Activated CD8-positive, alpha-beta memory T cell treated with anti-CD3 and anti-CD28 coated beads, Interleukin-2, amount 50 U/mL, for 24 hours (primary cell): ENCODE results near the gene NBPF1.
"Not testable (repeated sequence)": the region's sequence is repeated elsewhere in the genome, so short reads cannot be mapped to it uniquely, and the experiment has no call there.

Source experiments
- DNase-seq: peaks from one replicate; pipeline ENCODE4 v3.0.0-alpha.2; 2020; ENCODE audit errors: extremely low read depth

NBPF1 gene

GRCh38 chr1:16605532-16606505, 7.5 kb downstream of the NBPF1 start:
- DNase-seq = no peak

DNA sequence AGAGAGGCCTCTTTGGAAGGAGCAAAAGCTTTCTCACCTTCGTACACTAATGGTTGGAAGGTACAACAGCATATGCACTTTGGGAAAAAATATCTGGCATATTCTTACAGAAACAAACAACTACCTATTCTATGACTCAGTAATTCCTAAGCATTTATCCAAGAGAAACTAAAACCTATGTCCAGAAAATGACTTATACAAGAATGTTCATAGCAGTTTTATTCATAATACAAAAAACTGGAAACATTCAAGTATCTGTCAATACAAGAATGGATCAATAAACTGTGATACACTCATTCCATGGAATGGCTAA, 8.2 kb downstream of the NBPF1 start:
- no peak for DNase-seq

- not testable (repeated sequence) for DNase-seq
These were observed 8.7 kb downstream of the NBPF1 start for GRCh38 chr1:16604514-16605212.

- DNase-seq = not testable (repeated sequence)
These were observed 9.7 kb downstream of the NBPF1 start for GRCh38 chr1:16603623-16604022.

- DNase-seq = not testable (repeated sequence)
These were observed 10.9 kb downstream of the NBPF1 start for GRCh38 chr1:16602336-16603011.

DNA sequence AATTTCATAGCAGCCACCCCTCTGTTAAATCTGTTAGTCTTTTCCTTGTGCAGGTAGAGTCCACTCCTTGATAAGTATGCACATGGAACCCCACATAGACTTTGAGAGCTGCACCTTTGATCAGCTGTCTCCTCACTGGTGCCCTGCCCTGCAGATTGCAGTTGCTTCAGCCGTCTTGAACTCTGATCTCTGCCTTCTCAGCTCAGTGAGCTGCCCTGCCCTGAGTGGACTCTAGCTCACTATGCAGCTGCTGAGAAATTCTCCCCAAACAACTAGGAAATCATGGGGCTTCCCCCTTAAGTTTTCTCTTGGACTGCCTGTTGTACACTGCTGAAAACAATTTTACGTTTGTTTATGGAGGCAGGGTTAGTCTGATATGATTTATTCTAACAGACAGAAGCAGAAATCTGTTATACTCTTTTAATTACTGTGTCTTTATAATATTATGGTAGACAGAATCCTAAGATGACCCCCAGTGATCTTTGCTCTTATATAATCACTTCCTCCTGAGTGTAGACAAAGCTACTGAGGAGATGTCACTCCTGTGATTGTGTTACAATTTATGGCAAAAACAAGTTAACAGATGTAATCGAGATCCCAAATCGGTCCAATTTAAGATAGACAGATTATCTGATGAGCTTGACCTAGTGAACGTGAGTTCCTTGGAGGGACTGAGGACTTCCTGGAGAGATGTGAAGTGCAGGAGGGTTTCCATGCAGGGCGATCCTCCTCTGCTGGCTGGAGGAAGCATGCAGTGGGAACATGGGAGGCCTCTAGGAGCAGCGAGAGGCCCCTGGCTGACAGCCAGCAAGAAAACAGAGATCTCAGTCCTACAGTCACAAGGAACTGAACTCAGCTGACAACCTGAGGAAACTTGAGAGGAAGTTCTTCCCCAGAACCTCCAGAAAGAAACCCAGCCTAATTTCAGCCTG, 12.2 kb downstream of the NBPF1 start:
- not testable (repeated sequence) for DNase-seq

DNA sequence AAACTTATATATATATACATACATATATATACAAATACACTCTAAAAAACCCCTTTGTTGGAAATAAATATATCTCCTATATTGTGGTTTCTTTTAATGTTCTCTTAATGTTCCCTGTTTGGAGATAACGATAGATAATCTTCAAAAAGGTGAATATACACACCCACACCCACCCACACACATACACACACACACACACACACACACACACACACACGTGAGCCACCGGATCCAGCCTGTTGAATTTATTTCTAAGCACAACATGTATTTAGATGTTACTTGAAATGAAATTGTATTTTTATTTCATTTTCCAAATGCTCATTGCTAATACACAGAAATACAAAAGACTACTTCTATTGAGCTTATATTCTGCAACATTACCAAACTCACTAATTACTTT, 14.0 kb downstream of the NBPF1 start:
- not testable (repeated sequence) for DNase-seq

- not testable (repeated sequence) for DNase-seq
These were observed 18.1 kb downstream of the NBPF1 start for GRCh38 chr1:16595216-16595615.

- DNase-seq = not testable (repeated sequence)
These were observed 21.5 kb downstream of the NBPF1 start for GRCh38 chr1:16591845-16592244.

GRCh38 chr1:16588081-16588480, 25.3 kb downstream of the NBPF1 start:
- DNase-seq = not testable (repeated sequence)

DNA sequence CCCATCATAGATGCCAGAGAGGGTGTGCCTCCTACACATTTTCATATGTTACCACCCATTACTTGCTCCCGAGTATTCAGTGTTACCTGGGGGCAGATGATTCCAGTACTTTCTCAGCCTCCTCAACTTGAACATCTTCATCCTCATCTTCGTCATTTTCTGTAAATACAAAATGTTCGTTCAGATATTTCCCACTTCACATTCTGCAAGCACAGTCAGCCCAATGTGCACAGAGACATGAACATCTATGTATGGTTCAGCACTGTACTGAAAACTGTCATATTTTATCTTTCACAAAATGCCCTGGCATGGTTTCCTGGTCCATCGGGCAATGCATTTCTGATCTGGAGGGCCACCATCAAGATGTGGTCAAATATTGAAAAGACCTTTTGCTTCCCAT, 25.7 kb downstream of the NBPF1 start:
- DNase-seq = not testable (repeated sequence)

GRCh38 chr1:16565324-16565723, 48.0 kb downstream of the NBPF1 start:
- DNase-seq = not testable (repeated sequence)

GRCh38 chr1:16561035-16561434, 52.3 kb downstream of the NBPF1 start:
- not testable (repeated sequence) for DNase-seq

DNA sequence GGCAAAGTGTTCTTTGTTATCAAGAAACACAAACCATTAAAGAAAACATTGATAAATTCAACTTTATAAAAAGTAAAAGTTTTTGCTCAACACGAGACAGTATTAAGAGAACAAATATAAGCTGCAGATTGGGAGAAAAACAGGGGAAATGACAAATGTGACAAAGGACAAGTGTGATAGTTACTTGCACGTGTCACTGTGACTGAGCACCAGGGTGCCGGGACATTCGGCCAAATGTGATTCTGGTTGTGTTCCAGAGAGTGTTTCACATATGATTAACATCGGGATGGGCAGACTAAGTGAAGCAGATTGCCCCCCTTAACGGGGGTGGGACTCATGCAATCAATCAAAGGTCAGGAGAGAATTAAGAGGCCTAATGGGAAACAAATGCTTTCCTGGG, 52.9 kb downstream of the NBPF1 start:
- DNase-seq = not testable (repeated sequence)

GRCh38 chr1:16559688-16560087, 53.7 kb downstream of the NBPF1 start:
- DNase-seq = not testable (repeated sequence)

DNA sequence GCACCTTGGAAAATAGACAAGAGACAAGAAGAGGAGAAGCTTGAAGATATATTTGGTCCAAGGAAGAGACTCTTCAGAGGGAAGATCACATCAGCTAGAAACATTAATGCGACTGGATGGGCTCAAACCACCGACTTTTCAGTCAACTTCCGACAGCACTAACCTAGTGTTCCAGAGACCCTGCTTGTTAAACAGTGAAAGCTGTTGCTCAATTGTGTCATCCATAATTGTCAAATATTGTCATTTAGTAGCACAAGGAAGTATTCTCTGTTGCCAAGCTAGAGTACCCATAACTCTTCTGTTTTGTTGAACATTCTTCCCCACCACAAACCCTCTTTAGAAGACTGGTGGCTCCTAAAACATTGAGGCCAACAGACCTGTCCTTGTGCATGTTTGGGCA, 56.3 kb downstream of the NBPF1 start:
- not testable (repeated sequence) for DNase-seq

DNA sequence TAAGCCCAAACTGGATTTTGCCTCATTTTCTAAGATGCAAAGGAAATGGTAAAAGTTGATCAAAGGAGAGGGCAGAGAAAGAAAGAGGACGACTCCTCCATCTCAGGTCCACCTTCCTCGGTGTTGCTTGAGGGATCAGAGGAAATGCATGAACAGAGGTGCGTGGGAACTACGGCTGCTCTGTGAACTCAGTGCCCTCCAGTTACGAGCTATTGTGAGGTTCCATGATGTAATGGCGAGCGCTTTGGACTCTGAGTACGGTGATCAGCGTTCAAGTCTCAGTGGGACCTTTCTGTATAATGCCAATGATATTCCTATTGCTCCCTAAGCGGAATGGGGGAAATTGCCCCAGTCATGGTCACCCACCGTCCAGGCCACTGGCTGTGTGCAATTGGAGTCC, 60.1 kb downstream of the NBPF1 start:
- not testable (repeated sequence) for DNase-seq

- not testable (repeated sequence) for DNase-seq
These were observed 63.0 kb downstream of the NBPF1 start for GRCh38 chr1:16550212-16550918.

DNA sequence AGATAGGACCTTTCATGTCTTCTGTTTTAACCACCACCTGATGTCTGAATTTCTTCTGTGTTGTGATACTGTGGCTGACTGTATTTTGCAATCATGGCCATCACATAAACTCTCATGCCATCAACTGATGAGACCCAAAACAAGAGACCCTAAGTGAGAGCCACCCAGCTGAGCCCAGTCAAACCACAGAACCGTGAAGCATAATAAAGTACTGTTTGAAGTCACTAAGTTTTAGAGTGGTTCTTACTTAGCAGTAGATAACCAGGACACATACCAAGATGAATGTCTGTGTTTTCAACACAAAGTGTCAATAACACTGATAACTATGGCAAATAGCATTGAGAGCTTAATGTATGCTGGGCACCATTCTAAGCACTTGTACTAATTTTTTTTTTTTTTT, 63.8 kb downstream of the NBPF1 start:
- DNase-seq = not testable (repeated sequence)

DNA sequence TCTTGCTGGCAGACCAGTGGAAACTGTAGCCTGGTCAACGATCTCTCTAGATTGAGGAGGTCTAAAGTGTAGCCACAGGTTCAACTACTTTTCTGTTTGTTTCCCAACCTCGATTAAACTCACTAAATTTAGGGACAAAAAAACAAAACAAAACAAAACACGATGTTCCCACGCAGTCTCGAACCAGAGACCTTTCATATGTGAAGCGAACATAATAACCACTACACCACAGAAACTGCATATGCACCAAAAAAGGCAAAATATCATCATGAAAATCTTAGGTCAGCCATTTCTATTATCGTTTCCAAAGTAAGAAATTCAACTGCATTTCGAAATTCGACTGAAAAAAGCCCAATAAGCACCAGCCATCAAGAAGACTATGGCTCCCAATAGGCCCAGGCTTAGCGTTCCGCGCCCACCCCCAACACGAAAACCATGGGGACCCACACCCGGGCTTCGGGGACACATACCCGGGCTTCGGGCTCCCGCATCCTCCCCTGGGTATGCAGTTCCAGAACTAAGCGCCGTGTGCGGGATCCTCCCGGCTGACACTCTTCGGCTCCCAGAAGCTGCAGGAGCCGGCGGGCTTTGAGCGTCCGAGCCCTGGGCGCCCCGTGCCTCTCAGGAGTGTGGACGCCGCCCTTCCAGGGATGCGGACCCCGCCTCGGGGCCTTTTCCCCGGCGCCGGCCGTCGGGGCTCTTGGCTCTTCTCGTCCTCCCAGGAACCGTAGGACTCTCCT, 65.7 kb downstream of the NBPF1 start:
- DNase-seq = not testable (repeated sequence)
